Midbrain (tissue), 1 donor: ENCODE data around the gene ADGRE1.

Source experiments
- DNase-seq: peaks from one replicate; lab custom pipeline; 2025; lab: John Stamatoyannopoulos, UW

The ADGRE1 gene

DNA sequence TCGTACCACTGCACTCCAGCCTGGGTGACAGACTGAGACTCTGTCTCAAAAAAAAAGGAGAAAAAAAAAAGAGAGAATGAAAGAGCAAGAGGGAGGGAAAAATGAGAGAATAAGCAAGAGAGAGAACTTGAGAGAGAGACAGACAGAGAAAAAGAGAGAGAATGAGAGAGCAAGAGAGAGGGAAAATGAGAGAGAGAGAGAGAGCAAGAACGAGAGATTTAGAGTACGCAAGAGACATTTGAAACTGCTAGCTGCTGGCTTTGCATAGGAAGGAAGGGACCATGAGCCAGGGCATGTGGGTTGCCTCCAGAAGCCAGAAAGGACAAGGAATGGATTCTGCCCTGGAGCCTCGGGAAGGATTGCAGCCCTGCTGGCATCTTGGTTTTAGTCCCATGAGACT is 9.6 kb upstream of the ADGRE1 start:
- DNase-seq: no peak

DNA sequence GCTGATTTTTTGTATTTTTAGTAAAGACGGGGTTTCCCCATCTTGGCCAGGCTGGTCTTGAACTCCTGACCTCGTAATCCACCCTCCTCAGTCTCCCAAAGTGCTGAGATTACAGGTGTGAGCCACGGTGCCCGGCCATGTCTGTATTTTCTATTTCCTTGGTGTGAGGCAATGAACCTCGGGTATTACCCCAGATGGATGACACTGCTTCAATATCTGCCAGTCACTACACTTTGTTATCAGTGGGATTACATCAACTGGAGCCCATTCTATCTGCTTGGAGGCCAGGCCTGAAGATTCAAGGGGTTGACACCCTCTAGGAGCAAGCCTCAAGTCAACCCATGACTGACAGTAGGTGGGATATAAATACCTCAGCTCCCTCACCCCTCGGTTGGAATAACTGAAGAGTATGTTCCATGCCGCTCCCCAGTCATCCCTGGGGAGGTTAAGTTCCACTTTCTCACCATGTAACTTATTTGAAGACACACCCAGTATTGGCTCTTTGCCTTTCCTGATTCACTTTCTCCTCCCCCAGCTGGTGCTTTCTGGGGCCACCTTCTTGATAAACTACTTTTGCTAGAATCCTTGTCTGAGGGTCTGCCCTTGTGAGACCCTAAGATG is 992 bp upstream of the ADGRE1 start:
- no peak for DNase-seq

DNA sequence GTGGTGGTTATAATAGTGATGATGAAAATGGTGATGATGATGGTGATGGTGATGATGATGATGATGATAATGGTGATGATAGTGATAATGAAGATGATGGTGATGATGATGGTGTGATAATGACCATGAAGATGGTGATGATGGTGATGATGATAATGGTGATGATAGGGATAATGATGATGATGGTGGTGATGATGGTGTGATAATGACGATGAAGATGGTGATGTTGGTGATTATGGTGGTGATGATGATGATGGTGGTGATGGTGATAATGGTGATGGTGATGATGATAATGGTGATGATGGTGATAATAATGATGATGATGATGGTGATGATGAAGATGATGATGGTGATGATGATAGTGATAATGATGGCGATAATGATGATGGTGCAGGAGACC is 1.6 kb downstream of the ADGRE1 start:
- DNase-seq: no peak

DNA sequence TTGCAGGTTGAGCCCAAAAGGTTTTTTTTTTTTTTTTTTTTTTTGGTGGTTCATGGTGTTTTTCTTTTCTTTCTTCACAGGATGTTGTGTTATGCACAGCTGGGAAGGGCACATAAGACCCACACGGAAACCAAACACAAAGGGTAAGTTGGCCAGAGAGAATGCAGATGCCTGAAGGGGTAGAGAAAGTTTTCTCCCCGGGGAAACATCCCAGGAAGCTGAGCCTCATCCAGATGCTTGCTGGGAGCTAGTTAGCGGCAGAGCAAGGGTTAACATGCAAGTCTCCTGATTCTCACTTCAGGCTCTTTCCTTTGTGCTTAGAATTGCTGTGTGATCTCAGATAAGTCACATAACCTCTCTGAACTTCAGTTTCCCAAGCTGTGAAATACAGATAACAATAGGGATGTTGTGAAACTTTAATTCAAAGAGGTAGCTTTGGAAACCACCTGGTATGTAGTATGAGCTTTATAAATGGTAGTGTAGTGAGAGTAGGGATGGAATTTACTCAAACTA is 3.1 kb downstream of the ADGRE1 start:
- DNase-seq: no peak

DNA sequence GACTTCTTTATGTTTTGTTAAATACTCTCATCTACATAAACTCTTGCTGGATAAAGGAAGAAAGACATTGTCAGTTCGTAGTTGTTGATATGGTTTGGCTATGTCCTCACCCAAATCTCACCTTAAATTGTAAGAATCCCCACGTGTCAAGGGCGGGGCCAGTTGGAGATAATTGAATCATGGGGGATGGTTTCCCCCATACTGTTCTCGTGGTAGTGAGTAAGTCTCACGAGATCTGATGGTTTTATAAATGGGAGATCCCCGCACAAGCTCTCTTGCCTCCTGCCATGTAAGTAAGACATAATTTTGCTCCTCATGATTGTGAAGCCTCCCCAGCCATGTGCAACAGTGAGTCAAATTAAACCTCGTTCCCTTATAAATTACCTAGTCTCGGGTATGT is 3.6 kb downstream of the ADGRE1 start:
- DNase-seq: no peak

DNA sequence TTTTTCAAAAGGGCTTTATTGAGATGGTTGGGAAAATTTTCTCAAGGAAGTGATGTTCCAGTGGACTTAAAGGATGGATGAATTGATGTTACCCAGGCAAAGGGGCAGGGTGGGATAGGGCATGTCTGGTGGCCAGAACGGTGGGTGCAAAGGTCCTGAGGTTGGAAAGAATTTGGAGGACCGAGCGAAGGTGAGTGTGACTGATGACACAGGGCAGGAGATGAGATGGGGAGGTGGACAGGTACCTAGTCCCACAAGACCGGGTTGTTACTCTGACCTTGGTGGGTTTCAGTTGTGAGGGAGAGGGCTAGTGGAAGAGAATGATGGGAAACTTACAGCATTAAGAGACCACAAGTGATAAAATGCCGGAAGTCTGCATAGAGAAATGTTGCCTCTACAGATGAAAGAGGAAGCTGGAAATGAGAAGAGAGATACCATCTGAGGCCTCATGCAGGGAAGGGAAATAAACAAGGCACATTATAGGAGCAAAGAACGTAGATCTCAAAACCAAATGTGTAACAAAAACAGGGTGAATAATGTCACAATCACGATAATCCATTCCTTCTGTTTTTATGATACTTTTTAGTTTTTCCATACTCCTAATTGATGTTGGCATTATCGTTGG is 4.5 kb downstream of the ADGRE1 start:
- no peak for DNase-seq

DNA sequence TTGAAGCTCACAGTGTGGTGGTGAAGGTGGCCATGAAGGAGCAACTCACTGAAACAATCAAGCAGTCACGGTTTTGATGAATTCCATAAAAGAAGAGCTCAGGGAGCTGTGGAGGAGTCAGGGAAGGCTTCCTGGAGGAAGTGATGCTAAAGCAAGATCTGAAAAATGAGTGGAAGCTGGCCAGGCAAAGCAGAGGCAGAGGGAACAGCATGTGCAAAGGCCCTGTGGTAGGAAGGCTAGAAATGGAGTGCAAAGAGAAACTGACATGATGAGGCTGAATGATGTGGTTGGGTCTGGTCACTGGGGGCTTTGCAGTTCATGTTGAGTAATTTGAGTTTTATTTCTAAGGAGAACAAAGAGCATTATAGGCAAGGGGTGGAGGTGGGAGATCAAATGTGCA is 6.9 kb downstream of the ADGRE1 start:
- DNase-seq: no peak

DNA sequence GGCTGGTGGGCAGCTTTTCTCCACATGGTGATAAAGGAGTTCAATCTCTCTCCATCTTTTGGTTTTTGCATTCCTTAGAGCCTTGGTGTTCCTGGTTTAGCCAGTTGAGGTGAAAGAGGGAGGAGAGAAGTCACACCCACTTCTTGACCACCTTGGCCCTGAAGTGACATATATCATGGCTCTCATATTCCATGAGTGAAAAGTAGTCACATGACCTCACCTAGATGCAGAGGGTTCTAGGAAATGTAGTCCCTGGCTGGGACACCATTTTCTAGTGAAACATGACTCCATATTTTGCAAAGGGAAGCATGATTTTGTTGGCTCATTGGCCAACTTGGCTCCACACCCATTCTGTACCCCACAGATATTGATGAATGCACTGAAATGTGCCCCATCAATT is 16.1 kb downstream of the ADGRE1 start:
- DNase-seq: no peak

DNA sequence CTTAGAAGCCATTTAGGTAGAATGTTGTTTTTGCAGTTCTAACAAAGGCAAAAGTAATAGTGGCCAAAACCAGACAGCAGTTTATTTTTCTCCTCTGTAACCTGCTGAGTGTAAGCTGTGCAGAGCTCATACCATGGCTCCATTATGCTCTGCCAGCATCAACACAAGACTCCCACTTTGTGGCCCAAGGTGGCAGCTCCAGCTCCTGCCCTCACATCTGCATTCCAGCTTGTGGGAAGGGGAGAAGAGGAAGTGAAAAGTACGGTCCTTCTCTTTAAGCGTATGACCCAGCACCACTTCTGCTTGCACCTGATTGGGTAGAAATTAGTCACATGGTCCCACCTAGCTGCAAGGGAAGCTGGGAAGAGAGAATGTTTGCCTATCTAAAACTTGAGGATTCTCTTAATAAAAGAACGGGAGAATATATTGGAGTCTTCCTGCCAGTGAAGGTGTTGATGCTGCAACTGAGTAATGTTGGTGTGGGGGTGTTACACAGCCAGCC is 19.2 kb downstream of the ADGRE1 start:
- no peak for DNase-seq

DNA sequence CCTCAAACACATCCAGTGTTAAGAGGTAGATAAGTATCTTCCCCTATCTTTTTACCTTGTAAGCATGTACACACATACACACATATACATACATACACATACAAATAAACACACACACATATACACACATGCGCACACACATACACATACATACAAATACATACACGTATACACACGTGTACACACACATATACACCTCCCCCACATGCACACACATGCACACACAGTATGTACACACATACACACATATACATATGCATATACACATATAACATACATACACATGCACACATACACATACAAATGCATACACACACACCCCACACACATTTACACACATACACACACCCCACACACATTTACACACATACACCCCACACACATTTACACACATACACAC is 24.1 kb downstream of the ADGRE1 start:
- no peak for DNase-seq

DNA sequence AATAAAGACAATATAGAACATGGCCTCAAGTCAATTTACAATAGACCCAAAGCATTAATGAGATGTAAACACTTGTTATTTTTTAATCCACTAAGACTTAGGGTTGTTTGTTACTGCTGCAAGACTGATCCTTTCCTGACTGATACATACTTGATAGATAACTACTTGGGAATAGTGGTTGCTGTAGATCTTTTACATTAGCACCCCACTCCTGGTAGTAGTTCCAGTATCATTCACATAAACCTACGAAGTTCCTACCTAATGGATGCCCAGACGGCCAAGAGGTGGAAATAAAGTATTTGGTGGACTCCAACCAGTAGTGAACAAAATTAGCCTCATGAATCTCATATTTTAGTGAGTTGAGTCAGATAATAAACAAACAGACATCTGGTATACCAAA is 26.9 kb downstream of the ADGRE1 start:
- no peak for DNase-seq

DNA sequence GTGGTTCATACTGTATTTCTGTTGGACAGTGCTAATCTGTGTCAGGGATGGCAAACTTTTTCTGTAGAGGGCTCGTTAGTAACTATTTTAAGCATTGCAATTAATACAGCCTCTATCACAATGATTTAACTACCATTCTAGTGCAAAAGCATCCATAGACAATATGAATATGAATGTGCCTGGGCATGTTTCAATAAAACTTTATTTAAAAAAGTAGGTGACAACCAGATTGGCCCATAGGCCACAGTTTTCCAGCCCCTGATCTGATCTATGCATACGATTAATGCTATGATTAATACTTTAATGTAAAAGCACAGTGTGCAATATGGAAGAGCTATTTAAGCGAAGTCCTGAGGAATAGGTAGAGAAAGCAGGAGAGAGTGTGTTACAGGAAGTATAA is 29.6 kb downstream of the ADGRE1 start:
- no peak for DNase-seq

DNA sequence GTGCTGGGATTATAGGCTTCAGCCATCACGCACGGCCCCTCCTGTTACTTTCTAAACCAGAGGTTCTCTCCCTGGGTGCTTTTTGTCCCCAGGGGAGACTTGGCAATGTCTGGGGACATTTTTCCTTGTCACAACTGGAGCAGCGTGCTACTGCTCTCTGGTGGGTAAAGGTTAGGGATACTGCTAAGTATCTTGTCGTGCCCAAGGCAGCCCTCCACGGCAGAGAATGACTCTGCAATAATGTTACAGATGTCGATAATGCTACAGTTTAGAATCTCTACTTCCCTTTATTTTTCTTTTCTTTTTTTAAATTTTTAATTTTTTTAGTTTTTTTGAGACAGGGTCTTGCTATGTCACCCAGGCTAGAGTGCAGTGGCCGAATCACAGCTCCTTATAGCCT is 38.0 kb downstream of the ADGRE1 start:
- no peak for DNase-seq

DNA sequence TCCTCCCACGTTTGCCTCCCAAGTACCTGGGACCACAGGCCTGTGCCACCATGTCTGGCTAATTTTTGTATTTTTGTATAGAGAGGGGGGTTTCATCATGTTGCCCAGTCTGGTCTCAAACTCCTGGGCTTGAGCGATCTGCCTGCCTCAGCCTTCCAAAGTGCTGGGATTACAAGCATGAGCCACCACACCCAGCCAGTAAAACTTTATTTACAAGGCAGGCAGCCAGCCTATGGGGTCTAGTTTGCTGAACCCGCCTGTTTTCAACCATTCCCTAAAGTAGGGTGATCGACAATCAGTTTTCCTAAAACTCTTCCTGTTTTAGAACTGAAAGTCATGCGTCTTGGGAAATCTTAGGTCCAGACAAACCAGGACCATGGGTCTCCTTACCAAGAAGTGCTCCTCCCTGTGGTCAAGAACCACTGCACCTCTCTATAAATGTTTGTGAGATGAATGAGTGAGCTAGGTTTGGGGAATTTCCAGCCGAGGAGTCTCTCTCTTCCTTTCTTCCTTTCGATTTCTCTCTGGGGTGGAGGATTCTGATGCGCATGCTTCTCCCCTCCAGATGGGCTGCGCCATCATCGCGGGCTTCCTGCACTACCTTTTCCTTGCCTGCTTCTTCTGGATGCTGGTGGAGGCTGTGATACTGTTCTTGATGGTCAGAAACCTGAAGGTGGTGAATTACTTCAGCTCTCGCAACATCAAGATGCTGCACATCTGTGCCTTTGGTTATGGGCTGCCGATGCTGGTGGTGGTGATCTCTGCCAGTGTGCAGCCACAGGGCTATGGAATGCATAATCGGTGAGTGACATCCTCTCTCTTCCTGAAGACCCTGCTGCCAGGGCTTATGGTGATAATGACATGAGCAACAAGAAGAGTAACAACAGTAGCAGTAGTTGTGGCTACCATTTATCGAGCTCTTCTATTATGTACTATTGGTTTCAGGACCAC is 38.7 kb downstream of the ADGRE1 start:
- DNase-seq: no peak

DNA sequence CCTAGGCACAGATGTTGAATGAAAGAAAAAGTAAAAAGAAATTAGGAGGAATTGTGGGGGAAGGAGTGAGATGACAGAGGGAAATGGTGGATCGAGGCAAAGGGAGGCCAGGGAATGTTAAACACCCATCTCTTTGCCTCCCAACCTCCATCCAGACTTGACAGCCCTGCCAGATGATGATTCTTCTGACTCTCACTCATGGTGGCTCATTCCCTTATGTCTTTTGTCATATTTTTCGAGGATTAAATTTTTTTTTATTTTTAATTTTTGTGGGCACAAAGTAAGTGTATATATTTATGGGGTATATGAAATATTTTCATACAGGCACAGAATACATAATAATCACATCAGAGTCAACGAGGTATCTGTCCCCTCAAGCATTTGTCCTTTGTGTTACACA is 42.8 kb downstream of the ADGRE1 start:
- no peak for DNase-seq

DNA sequence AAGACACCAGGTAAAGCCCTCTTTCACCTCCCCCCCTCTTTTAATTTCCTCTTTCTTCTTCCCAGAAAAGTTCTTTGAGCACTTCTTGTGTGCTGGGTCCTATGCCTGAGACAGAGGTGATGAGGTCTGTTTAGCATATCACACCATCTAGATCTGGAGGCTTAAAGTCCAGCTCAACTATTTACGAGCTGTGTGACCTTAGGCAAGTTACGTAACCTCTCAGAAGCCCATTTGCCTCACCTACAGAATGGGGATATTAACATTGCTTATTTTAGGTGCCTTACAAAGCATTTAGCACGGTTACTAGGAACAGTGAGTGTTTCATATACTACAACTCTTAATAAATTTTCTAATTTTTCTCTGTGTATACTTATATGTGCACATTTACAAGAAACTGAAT is 47.7 kb downstream of the ADGRE1 start:
- no peak for DNase-seq

DNA sequence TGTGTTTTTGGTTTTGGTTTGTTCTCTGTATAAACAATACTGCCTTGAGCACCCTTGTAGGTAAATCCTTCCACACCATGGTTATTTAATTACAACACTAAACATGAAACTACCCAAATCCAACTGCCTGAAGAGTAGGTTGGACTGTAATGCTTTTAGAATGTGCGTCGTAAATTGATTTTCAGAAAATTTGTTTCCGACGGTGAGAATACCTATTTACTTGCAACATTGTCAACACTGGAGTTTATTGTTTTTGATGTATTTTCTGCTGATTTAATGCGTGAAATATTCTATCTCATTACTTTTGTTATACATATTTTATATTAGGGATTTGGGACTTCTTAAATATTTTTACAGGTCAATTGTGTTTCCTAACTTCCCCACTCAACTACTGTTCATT is 48.2 kb downstream of the ADGRE1 start:
- no peak for DNase-seq

DNA sequence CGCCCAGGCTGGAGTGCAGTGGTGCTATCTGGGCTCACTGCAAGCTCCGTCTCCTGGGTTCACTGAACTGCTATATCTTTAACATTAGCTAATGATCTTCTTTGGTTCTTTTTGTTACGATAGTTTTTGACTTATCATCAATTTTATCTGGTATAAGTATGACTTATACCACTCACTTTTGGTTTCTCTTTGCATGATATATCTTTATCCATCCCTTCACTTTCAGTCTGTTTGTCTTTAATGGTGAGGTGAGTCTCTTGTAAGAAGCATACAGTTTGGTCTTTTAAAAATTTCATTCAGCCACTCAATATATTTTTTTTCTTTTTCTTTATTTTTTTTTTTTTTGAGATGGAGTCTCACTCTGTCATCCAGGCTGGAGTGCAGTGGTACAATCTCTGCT is 58.4 kb downstream of the ADGRE1 start:
- DNase-seq: no peak

DNA sequence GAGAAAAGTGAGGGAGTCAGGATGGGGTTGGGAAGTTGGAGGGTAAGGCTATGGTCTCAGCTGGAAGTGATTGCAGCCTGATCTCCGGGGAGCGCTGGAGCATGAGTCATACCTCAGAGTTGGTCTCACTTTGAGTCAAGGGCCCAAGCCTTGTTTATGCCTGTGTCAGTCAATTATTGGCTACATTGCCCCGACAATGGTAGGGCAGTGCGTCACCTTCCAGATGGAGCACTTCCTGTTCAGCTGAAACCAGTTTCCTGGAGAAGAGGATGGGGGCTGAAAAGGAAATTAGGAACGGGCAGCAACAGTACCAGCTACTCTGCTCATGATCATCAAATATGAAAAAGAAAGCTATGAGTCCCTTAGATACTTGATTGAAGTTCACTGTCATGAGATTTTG is 60.4 kb downstream of the ADGRE1 start:
- DNase-seq: no peak

DNA sequence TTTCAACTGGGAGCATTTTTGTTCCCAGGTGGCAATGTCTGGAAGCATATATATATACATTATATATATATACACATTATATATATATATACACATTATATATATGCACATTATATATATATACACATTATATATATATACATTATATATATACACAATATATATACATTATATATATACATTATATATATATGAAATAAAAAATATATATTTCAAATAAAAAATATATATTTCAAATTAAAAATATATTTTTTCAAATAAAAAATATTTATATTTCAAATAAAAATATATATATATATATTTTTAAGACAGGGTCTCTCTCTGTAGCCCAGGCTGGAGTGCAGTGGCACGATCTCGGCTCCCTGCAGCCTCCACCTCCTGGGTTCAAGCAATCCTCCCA is 61.5 kb downstream of the ADGRE1 start:
- no peak for DNase-seq

DNA sequence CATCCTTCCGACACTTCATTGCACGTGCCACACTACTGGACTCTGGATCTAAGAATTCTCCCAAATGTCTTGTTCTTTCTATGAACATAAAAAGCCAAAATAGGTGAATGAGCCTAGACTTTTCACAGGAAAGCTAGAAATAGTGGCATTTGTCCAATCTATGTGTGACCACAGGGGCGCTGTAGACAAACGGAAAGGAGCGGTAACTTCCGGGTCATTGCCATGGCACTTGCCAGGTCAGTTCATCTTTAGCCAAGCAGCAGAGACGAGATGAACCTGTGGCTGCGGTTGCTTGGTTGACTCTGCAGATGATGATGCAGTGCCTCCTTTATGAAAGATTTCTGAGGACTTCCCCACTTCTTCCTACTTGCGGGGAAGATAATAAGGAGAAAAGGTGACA is 65.6 kb downstream of the ADGRE1 start:
- no peak for DNase-seq

DNA sequence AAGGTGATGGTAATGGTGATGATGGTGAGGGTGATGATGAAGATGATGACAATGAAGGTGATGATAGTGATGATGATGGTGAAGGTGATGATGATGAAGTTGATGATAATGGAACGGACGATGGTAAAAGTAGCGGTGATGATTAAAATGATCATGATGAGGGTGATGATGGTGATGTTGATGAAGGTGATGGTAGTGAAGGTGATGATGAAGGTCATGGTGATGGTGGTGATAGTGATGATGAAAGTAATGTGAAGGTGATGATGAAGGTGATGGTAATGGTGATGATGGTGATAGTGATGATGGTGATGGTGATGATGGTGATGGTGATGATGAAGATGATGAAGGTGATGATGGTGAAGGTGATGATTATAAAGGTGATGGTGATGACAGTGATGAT is 67.7 kb downstream of the ADGRE1 start:
- DNase-seq: no peak

DNA sequence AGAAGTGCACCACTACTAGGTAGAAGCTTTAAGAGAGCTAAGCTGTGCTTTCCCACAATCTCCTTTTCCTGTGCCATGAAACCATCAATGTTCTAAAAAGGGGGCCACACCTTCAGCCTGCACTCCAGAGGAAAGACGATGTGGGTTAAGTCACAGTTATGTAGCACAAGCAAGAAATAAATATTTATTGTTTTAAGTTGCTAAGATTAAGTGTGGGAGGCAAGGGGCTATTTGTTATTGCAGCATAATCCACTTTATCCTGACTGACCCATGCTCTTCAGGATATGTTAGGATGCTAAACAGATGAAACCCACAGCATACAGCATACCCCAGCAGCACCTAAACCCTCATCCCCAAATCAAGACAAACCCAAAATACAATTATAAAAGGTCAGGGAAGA is 69.2 kb downstream of the ADGRE1 start:
- no peak for DNase-seq
